Mammary epithelial cell (primary cell): ENCODE measurements around the gene GRM8.

Experiments used
- CTCF ChIP-seq, 2 donors: IDR thresholded peaks in 1 of 2; conservative IDR thresholded peaks in 1 of 2; 2 replicates each; pipeline ENCODE4 v1.5.1; 2011 to 2012; ENCODE audit warnings: inconsistent platforms in 2 of 2, low read length in 2 of 2, mild to moderate bottlenecking in 2 of 2, control low read depth in 1 of 2, low read depth in 1 of 2; ENCODE audit not compliant: insufficient read depth in 1 of 2; ENCODE audit errors: extremely low read depth in 1 of 2
- EZH2 ChIP-seq: IDR thresholded peaks from 2 replicates; pipeline ENCODE4 v1.6.1; 2012; ENCODE audit warnings: low read length, inconsistent platforms, borderline replicate concordance

- TF ChIP-seq CTCF (conservative IDR thresholded peaks at IDR 0.05 in 1 of 2, IDR thresholded peaks at IDR 0.05 in 1 of 2; ENCODE audit: extremely low read depth in 1 of 2, insufficient read depth in 1 of 2, low read depth in 1 of 2, low read length in 2 of 2) (no peak), EZH2 (no peak)
Observed at GRCh38 chr7:126978865-126979264, 273.9 kb downstream of the GRM8 start.
